Thyroid gland (tissue), 4 donors: Measurements from ENCODE around the gene CSNK2A3. TPM values are rescaled to one million over a fixed set of nuclear protein-coding genes. Genes with fewer than 3 reads are reported as not detected.

Source experiments
- DNase-seq, 2 donors: peaks; one replicate each; pipeline ENCODE4 v3.0.0-alpha.2; 2019
- H3K27ac ChIP-seq, 3 donors: fragments of 200-600 bp; sonication (generic); 1 replicate in 2 of 3; 2 replicates in 1 of 3; pipeline ENCODE4 v1.5.1; 2016 to 2019; ENCODE audit warnings: mild to moderate bottlenecking in 1 of 3, moderate library complexity in 1 of 3
- H3K27me3 ChIP-seq: fragments of 200-600 bp; sonication (generic); one replicate; pipeline ENCODE4 v1.5.1; 2019
- H3K36me3 ChIP-seq, 2 donors: fragments of 200-600 bp; sonication (generic); one replicate each; pipeline ENCODE4 v1.5.1; 2016 to 2019
- H3K4me1 ChIP-seq, 2 donors: fragments of 200-600 bp; sonication (generic); one replicate each; pipeline ENCODE4 v1.5.1; 2017 to 2019
- H3K4me3 ChIP-seq, 3 donors: fragments of 200-600 bp; sonication (generic); replicated peaks in 1 of 3; 1 replicate in 2 of 3; 2 replicates in 1 of 3; pipeline ENCODE4 v1.5.1; 2016; ENCODE audit warnings: mild to moderate bottlenecking in 1 of 3
- H3K9me3 ChIP-seq: fragments of 200-600 bp; sonication (generic); one replicate; pipeline ENCODE4 v1.5.1; 2017
- POLR2A ChIP-seq, 2 donors: fragments of 450-650 bp; IDR thresholded peaks; one replicate each; pipeline ENCODE4 v1.6.1; 2017; ENCODE audit warnings: antibody characterized with exemption in 2 of 2, mild to moderate bottlenecking in 2 of 2, moderate library complexity in 1 of 2
- WGBS, 2 donors: methylation state at CpG; one replicate each; pipeline ENCODE4 v1.1.5; 2017; 5-methylcytosine and 5-hydroxymethylcytosine counted together
- intact Hi-C: fragments of 100-400 bp; cut with DNase I; formaldehyde crosslinking; loops from one replicate; pipeline ENCODE4 v1.15.1; 2023
- total RNA-seq, 4 donors: library from RNA; depleted of rRNA; stranded (reverse); fragments of >200 nt; gene quantifications; one replicate each; pipeline ENCODE4 v1.2.3, GENCODE V29; 2016
- TF ChIP-seq, protein P1 (sequence below), 6 experiments: fragments of 200-600 bp in 3 of 6; fragments of 450-650 bp in 3 of 6; sonication (generic) in 3 of 6; IDR thresholded peaks; one replicate each; pipeline ENCODE4 v1.5.1; 2016 to 2019; ENCODE audit warnings: antibody characterized with exemption in 6 of 6, mild to moderate bottlenecking in 2 of 6, inconsistent platforms in 1 of 6, moderate library complexity in 1 of 6

CSNK2A3 gene
- total RNA-seq, 4 donors from 2014 or later = 2.8 to 9.5 (median 3.8) TPM

DNA sequence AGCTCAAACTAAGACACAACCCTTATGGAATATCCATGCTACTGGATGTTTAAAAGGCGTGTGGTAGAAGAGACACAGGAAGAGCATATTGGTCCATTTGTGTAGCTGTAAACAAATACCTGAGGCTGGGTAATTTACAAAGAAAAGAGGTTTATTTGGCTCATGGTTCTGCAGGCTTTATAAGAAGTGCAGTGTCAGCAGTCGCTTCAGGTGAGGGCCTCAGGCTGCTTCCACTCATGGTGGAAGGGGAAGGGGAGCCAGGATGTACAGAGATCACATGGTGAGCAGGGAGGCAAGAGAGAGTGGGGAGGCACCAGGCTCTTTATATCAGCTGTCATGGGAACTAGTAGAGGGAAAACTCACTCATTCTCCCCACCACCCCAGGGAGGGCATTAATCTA lies 31.8 kb upstream of the CSNK2A3 start:
- no peaks in the 10 kb centered on the region for H3K9me3 ChIP-seq
- WGBS, 2 donors = 95 to 96% methylated on average over 2 of the region's 2 CpGs
- no peak overlapping the region for H3K4me3 ChIP-seq
- TF ChIP-seq, protein P1, sequence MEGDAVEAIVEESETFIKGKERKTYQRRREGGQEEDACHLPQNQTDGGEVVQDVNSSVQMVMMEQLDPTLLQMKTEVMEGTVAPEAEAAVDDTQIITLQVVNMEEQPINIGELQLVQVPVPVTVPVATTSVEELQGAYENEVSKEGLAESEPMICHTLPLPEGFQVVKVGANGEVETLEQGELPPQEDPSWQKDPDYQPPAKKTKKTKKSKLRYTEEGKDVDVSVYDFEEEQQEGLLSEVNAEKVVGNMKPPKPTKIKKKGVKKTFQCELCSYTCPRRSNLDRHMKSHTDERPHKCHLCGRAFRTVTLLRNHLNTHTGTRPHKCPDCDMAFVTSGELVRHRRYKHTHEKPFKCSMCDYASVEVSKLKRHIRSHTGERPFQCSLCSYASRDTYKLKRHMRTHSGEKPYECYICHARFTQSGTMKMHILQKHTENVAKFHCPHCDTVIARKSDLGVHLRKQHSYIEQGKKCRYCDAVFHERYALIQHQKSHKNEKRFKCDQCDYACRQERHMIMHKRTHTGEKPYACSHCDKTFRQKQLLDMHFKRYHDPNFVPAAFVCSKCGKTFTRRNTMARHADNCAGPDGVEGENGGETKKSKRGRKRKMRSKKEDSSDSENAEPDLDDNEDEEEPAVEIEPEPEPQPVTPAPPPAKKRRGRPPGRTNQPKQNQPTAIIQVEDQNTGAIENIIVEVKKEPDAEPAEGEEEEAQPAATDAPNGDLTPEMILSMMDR (IDR thresholded peaks at IDR 0.05) = no peak
- TF ChIP-seq POLR2A (IDR thresholded peaks at IDR 0.05) = no peak
- no peaks in the 10 kb centered on the region for H3K27me3 ChIP-seq
- no peaks in the 10 kb centered on the region for H3K36me3 ChIP-seq
- intact Hi-C loops = no loop called here
- no peaks in the 10 kb centered on the region for H3K4me1 ChIP-seq
- DNase-seq = no peak
- H3K27ac ChIP-seq = no peak overlapping the region

DNA sequence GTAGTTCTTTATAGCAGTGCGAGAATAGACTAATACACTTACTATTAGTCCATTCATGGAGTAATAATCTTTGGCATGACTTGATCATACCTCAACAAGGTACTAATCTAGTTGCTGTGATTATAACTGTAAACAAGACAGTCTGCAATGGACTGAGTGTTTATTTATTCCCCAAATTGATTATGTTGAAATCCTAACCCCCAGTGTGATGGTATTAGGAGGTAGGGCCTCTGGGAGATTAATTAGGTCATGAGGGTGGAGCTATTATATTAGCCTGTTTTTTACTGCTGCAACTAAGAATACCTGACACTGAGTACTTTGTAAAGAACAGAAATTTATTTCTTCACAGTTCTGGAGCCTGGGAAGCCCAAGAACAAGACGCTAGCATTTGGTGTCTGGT lies 30.9 kb upstream of the CSNK2A3 start:
- intact Hi-C loops = no loop called here
- no peak for DNase-seq

DNA sequence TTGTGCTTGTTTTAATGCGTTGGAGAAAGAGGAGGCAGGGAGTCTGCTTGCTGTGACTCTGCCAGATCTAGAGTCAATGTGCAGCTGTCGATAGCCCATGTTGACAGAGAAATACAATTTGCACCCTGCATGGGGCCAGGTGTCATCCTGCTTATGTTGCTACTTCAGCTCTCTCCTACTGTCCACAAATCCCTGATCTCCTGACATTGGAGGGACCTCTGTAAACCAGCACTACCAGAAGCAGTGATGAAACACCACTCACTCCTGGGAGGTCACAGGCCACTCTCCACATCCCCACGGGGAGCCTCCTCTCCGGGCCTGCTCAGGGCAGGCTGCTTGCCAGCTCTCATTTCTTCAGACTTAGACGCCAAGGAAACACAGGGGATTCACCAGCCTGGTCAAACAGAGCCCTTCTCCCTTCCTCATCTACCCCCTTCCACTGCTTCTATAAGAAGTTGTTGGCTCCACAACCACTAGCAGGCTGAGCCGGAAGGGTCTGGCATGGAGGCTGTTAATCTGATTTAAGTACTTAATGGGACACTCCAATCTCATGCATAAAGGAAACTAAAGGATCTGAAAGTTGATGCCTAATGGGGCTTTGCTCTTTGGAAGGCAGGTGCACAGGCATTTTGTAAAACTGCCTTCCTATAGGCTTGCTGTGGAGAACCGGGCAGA lies 29.9 kb upstream of the CSNK2A3 start:
- Histone ChIP-seq H3K4me3 (no peak overlapping the region), H3K4me1 (no peaks in the 10 kb centered on the region), H3K9me3 (no peaks in the 10 kb centered on the region), H3K36me3 (no peaks in the 10 kb centered on the region), H3K27me3 (no peaks in the 10 kb centered on the region), H3K27ac (no peak overlapping the region)
- 64 to 66% methylated on average over 7 of the region's 7 CpGs for WGBS, 2 donors
- intact Hi-C loops = no loop called here
- DNase-seq = no peak
- TF ChIP-seq POLR2A (IDR thresholded peaks at IDR 0.05) = no peak
- TF ChIP-seq, protein P1 (IDR thresholded peaks at IDR 0.05) = no peak

More for the DNA sequence above, 30.9 kb upstream of the CSNK2A3 start:
- no peak for TF ChIP-seq POLR2A (IDR thresholded peaks at IDR 0.05)
- TF ChIP-seq, protein P1 (IDR thresholded peaks at IDR 0.05) = no peak
- Histone ChIP-seq H3K36me3 (no peaks in the 10 kb centered on the region), H3K9me3 (no peaks in the 10 kb centered on the region), H3K27me3 (no peaks in the 10 kb centered on the region), H3K4me1 (no peaks in the 10 kb centered on the region), H3K27ac (no peak overlapping the region), H3K4me3 (no peak overlapping the region)
- WGBS, 2 donors = 91 to 95% methylated on average over 2 of the region's 2 CpGs

DNA sequence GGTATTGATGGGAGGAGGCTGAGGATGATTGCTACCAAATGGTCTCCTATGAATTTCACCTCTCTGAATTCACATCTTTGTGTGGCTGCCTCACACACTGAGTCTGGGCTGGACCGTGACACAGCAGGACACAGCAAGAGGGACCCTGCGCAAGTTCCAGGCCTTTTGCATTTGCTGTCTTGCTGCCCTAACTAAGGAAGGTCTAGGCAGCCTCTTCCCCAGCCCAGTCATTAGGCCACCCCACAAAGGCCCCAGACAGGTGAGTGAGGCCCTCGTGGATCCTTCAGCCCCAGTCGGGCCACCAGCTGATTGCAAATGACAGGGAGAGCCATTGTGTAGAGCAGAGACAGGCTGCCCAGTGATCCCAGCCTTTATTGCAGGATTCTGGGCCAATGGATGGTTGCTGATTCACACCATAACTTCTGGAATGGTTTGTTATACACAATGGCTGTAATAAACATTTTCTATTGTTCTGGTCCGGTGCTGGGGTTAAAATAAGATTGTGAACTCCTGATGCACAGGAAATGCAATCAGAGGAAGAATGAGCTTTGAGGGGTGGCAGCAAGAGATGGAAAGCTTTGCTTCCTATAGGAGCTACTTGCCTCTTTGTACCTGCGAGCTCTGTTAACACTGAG lies 28.5 kb upstream of the CSNK2A3 start:
- Histone ChIP-seq H3K27ac (no peak overlapping the region), H3K4me1 (no peaks in the 10 kb centered on the region), H3K4me3 (no peak overlapping the region), H3K9me3 (no peaks in the 10 kb centered on the region), H3K36me3 (peaks cover 0 to 7% of the 10 kb centered on the region in 2 donors), H3K27me3 (no peaks in the 10 kb centered on the region)
- no peak for TF ChIP-seq POLR2A (IDR thresholded peaks at IDR 0.05)
- TF ChIP-seq, protein P1 (IDR thresholded peaks at IDR 0.05) = no peak
- 84 to 88% methylated on average over 6 of the region's 6 CpGs for WGBS, 2 donors
- intact Hi-C loops = no loop called here
- no peak for DNase-seq

DNA sequence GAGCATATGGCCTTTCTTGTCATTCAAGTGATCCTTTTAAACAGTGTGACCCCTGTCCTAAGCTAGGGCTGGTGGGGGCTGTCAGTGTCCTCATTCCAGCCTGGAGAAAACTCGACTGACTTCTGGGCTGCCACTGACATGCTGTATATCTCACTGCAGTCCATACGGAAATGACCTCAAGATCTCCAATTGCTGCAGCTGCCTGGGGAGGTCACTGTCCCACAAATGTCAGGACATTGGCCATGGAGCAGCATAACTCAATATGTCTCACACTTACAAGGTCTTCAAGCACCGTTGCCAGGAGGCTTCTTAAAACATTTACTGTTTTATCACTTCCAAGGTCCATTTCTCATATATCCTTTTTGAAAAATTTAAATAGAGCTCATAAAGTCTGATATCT lies 27.8 kb upstream of the CSNK2A3 start:
- Histone ChIP-seq H3K4me1 (no peaks in the 10 kb centered on the region), H3K27me3 (no peaks in the 10 kb centered on the region), H3K36me3 (peaks cover 0 to 8% of the 10 kb centered on the region in 2 donors), H3K9me3 (no peaks in the 10 kb centered on the region), H3K27ac (no peak overlapping the region), H3K4me3 (no peak overlapping the region)
- intact Hi-C loops = no loop called here
- TF ChIP-seq, protein P1 (IDR thresholded peaks at IDR 0.05) = no peak
- no peak for TF ChIP-seq POLR2A (IDR thresholded peaks at IDR 0.05)
- no peak for DNase-seq
- 66 to 85% methylated on average over 3 of the region's 3 CpGs for WGBS, 2 donors
